ENCODE data around the gene HMCN2. TPM values are rescaled to one million over a fixed set of nuclear protein-coding genes. Genes with fewer than 3 reads are reported as not detected.
"Not testable (repeated sequence)": the region's sequence is repeated elsewhere in the genome, so short reads cannot be mapped to it uniquely, and the experiment has no call there.

Gene HMCN2
- total and polyA plus RNA-seq, 2 experiments from 2014 or later = 0.50 to 0.54 TPM

DNA sequence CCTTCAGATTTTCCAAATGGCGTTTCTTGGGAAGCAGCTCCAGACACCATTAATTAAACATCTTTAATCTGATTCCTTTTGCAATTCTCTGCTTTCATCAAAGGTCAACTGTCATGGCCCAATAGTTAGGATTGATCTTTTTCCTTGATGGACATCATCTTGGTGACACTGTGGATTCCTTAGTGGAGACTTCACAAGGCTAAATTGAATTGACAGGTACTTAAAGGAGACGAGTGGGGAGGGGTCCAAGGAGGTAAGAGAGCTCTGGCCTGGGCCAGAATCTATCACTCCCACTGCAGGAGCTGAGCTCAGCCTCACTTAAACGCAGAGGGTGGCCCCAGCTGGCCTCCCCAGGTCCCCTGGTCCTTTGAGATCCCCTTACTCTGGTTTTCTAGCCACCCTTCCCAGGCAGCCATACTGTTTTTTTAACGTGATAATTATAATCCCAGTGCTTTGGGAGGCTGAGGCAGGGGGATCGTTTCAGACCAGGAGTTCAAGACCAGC is 9.9 kb upstream of the HMCN2 start:
- Histone ChIP-seq H2AFZ (no peak overlapping the region), H3K9me2 (replicated peaks; ENCODE audit: insufficient read depth) (no peaks in the 10 kb centered on the region), H3K27ac (no peak overlapping the region), H4K20me1 (ENCODE audit: insufficient read depth, poor library complexity, severe bottlenecking) (no peaks in the 10 kb centered on the region), H3K4me3 (no peak overlapping the region), H3K9me3 (ENCODE audit: low read depth) (no peaks in the 10 kb centered on the region), H3K4me1 (ENCODE audit: insufficient read depth) (no peaks in the 10 kb centered on the region), H3K4me2 (no peak overlapping the region), H3K79me2 (no peaks in the 10 kb centered on the region), H3K27me3 (peaks cover 6% of the 10 kb centered on the region), H3K36me3 (replicated peaks; ENCODE audit: insufficient read depth, low read depth) (no peaks in the 10 kb centered on the region)
- 59% methylated on average over 5 of the region's 5 CpGs for WGBS (ENCODE audit: low lambda C conversion rate, missing lambda C conversion rate)
- DNase-seq (ENCODE audit: low spot score) = no peak
- TF ChIP-seq, protein P1, sequence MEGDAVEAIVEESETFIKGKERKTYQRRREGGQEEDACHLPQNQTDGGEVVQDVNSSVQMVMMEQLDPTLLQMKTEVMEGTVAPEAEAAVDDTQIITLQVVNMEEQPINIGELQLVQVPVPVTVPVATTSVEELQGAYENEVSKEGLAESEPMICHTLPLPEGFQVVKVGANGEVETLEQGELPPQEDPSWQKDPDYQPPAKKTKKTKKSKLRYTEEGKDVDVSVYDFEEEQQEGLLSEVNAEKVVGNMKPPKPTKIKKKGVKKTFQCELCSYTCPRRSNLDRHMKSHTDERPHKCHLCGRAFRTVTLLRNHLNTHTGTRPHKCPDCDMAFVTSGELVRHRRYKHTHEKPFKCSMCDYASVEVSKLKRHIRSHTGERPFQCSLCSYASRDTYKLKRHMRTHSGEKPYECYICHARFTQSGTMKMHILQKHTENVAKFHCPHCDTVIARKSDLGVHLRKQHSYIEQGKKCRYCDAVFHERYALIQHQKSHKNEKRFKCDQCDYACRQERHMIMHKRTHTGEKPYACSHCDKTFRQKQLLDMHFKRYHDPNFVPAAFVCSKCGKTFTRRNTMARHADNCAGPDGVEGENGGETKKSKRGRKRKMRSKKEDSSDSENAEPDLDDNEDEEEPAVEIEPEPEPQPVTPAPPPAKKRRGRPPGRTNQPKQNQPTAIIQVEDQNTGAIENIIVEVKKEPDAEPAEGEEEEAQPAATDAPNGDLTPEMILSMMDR (IDR thresholded peaks at IDR 0.05; ENCODE audit: poor library complexity) = no peak
- no peak for TF ChIP-seq EZH2 (IDR thresholded peaks at IDR 0.05; ENCODE audit: borderline replicate concordance)
- no peak for TF ChIP-seq EZH2phosphoT487 (IDR thresholded peaks at IDR 0.05; ENCODE audit: low read depth, severe bottlenecking, unreplicated experiment)

DNA sequence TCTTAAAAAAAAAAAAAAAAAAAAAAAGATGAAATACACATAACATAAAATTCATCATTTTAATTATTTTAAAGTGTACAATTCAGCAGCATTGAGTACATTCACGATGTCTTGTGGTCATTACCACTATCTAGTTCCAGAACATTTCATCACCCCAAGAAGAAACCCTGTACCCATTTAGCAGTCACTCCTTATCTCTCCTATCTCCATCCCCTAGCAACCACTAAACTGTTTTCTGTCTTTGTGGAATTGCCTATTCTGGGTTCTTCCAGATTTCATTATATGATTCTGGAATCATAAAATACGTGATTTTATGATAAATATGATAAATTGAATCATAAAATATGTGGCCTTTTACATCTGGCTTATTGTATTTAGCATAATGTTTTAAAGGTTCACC is 8.9 kb upstream of the HMCN2 start:
- no peaks in the 10 kb centered on the region for H3K36me3 ChIP-seq (replicated peaks; ENCODE audit: insufficient read depth, low read depth)
- no peak for TF ChIP-seq EZH2 (IDR thresholded peaks at IDR 0.05; ENCODE audit: borderline replicate concordance)
- no peak for TF ChIP-seq EZH2phosphoT487 (IDR thresholded peaks at IDR 0.05; ENCODE audit: low read depth, severe bottlenecking, unreplicated experiment)
- TF ChIP-seq, protein P1 (IDR thresholded peaks at IDR 0.05; ENCODE audit: poor library complexity) = no peak
- H3K27me3 ChIP-seq = peaks cover 11% of the 10 kb centered on the region
- no peaks in the 10 kb centered on the region for H3K9me3 ChIP-seq (ENCODE audit: low read depth)
- H2AFZ ChIP-seq = no peak overlapping the region
- H3K9me2 ChIP-seq (replicated peaks; ENCODE audit: insufficient read depth) = no peaks in the 10 kb centered on the region
- H4K20me1 ChIP-seq (ENCODE audit: insufficient read depth, poor library complexity, severe bottlenecking) = no peaks in the 10 kb centered on the region
- no peaks in the 10 kb centered on the region for H3K79me2 ChIP-seq
- WGBS (ENCODE audit: low lambda C conversion rate, missing lambda C conversion rate) = 72% methylated on average over 2 of the region's 2 CpGs
- DNase-seq (ENCODE audit: low spot score) = no peak
- H3K27ac ChIP-seq = no peak overlapping the region
- H3K4me2 ChIP-seq = no peak overlapping the region
- no peak overlapping the region for H3K4me3 ChIP-seq
- H3K4me1 ChIP-seq (ENCODE audit: insufficient read depth) = no peaks in the 10 kb centered on the region

DNA sequence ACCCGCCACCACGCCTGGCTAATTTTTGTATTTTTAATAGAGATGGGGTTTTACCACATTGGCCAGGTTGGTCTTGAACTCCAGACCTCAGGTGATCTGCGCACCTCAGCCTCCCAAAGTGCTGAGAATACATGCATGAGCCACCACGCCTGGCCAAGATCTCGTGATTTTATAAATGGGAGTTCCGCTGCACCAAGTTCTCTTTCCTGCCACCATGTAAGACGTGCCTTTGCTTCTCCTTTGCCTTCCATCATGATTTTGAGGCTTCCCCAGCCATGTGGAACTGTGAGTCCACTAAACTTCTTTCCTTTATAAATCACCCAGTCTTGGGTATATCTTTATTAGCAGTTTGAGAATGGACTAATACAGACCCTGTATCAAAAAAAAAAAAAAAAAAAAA is 7.4 kb upstream of the HMCN2 start:
- 94% methylated on average over 7 of the region's 7 CpGs for WGBS (ENCODE audit: low lambda C conversion rate, missing lambda C conversion rate)

DNA sequence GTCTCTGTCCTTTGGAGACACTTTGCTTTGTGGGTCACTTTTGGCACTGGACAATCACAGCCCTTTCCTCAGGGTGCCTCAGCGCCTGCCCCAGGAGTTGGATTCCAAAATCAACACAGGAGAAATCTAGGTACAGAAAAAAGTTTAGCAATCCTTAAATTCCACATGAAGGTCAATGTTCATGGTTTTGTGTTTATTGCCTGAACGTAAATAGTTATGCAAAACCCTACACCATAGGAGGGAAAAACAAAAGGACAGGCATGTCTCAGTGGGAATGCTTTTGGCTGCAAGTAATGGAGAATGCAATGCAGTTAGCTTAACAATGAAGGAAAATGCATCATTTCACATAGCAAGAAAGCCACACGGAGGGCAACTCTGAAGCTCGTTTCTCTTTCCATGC is 6.5 kb upstream of the HMCN2 start:
- Histone ChIP-seq H3K4me1 (ENCODE audit: insufficient read depth) (peaks cover 6% of the 10 kb centered on the region), H3K4me2 (no peak overlapping the region), H3K36me3 (replicated peaks; ENCODE audit: insufficient read depth, low read depth) (no peaks in the 10 kb centered on the region), H3K4me3 (no peak overlapping the region), H3K9me2 (replicated peaks; ENCODE audit: insufficient read depth) (no peaks in the 10 kb centered on the region), H3K27ac (no peak overlapping the region), H4K20me1 (ENCODE audit: insufficient read depth, poor library complexity, severe bottlenecking) (no peaks in the 10 kb centered on the region), H3K79me2 (no peaks in the 10 kb centered on the region), H3K9me3 (ENCODE audit: low read depth) (no peaks in the 10 kb centered on the region), H3K27me3 (peaks cover 31% of the 10 kb centered on the region), H2AFZ (no peak overlapping the region)
- 84% methylated on average over 4 of the region's 4 CpGs for WGBS (ENCODE audit: low lambda C conversion rate, missing lambda C conversion rate)
- no peak for TF ChIP-seq EZH2 (IDR thresholded peaks at IDR 0.05; ENCODE audit: borderline replicate concordance)
- no peak for TF ChIP-seq EZH2phosphoT487 (IDR thresholded peaks at IDR 0.05; ENCODE audit: low read depth, severe bottlenecking, unreplicated experiment)
- TF ChIP-seq, protein P1 (IDR thresholded peaks at IDR 0.05; ENCODE audit: poor library complexity) = no peak
- DNase-seq (ENCODE audit: low spot score) = no peak

More for the DNA sequence above, 7.4 kb upstream of the HMCN2 start:
- H3K36me3 ChIP-seq (replicated peaks; ENCODE audit: insufficient read depth, low read depth); H4K20me1 ChIP-seq (ENCODE audit: insufficient read depth, poor library complexity, severe bottlenecking); H3K4me2 ChIP-seq; DNase-seq (ENCODE audit: low spot score); H3K79me2 ChIP-seq; H3K9me3 ChIP-seq (ENCODE audit: low read depth); H3K4me1 ChIP-seq (ENCODE audit: insufficient read depth); H3K4me3 ChIP-seq; H3K27ac ChIP-seq; H2AFZ ChIP-seq; H3K9me2 ChIP-seq (replicated peaks; ENCODE audit: insufficient read depth): not testable (repeated sequence)
- H3K27me3 ChIP-seq = peaks cover 22% of the 10 kb centered on the region

All from hepatocyte (in vitro differentiated cells).